Activated CD4-positive, alpha-beta T cell treated with anti-CD3 and anti-CD28 coated beads, Interleukin-2, Interleukin-6, amounts not matched to agents 100 ng/mL and 50 ng/mL, durations not matched to agents 16 hours and 8 hours (primary cell): Measurements from ENCODE around the gene PRR13.
A peak's percentile ranks its signal among the peaks of the same experiment; 100 is the strongest.
"Not testable (repeated sequence)": the region's sequence is repeated elsewhere in the genome, so short reads cannot be mapped to it uniquely, and the experiment has no call there.

Source experiments
- DNase-seq: peaks from one replicate; pipeline ENCODE4 v3.0.0-alpha.2; 2020

The PRR13 gene, protein sequence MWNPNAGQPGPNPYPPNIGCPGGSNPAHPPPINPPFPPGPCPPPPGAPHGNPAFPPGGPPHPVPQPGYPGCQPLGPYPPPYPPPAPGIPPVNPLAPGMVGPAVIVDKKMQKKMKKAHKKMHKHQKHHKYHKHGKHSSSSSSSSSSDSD

DNA sequence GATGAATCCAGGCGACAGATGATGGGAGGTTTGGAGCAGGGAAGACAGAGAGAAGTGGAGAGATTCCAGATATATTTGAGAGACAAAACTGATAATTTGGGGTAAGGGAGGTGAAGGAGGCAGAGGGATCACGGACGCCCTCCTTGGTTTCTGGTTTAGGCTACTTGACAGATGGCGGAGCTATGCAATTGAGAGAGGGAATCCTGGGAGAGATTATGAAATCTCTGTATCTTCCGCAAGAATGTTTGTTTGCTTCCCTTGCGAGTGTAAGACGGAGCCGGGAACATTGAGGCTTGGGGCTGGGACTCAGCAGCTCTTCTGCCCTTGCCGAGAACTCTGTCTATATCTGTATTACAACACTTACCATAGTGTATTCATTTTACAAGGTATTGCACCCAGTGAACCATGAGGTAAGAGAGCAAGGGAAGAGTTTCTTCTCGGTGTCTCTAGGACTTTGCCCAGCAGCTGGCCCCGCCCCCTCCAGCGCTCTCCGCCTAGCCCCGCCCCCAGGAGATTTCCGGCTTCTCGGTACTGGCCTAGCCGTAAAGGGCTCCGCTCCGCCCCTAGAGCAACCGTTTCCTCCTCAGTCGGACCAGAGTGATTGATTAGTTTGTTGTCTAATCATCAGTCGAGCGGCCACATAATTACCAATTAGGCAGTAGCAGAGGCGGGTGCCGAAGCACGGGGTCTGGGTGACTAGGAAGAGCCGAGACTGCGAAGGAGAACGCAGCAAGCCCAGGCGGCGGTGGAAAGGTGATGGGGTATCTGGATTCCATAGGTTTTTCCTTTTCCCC, at the start of gene PRR13:
TSS of gene PRR13 (plus strand) at position 695 of the 794 bp plus-strand sequence. CDS start 981 bp downstream, outside the sequence.
- DNase-seq: peak; percentile 100

DNA sequence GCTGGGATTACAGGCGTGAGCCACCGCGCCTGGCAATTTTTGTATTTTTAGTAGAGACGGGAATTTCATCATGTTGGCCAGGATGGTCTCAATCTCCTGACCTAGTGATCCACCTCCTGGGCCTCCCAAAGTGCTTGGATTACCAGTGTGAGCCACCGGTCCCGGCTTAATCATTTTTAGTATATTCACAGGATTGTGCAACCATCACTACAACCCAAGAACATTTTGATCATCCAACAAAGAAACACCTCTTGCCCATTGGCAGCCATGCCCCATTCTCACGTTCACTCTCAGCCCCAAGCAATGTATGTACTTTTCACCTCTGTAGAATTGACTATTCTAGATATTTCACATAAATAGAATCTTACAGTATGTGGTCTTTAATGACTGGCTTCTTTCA, 41.6 kb upstream of the PRR13 start:
- DNase-seq: no peak

DNA sequence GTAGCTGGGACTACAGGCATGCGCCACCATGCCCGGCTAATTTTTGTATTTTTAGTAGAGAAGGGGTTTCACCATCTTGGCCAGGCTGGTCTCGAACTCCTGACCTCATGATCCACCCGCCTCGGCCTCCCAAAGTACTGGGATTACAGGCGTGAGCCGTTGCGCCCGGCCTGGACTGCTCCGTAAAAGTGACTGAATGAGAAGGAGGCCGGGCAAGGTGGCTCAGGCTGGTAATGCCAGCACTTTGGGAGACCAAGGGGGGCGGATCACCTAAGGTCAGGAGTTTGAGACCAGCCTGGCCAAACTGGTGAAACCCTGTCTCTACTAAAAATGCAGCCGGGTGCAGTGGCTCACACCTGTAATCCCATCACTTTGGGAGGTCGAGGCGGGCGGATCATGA, 39.2 kb upstream of the PRR13 start:
- not testable (repeated sequence) for DNase-seq

DNA sequence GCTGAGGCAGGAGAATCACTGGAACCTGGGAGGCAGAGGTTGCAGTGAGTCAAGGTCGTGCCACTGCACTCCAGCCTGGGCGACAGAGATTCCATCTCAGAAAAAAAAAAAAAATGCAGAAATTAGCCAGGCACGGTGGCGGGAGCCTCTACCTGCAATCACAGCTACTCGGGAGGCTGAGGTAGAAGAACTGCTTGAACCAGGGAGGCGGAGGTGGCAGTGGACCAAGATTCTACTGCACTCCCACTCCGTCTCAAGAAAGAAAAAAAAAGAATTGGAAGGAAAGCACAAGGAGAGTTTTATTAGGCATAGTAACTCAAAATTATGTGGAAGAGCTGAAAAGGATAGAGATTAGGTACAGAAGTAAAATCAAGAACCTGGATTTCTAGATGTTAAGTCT, 38.7 kb upstream of the PRR13 start:
- no peak for DNase-seq

DNA sequence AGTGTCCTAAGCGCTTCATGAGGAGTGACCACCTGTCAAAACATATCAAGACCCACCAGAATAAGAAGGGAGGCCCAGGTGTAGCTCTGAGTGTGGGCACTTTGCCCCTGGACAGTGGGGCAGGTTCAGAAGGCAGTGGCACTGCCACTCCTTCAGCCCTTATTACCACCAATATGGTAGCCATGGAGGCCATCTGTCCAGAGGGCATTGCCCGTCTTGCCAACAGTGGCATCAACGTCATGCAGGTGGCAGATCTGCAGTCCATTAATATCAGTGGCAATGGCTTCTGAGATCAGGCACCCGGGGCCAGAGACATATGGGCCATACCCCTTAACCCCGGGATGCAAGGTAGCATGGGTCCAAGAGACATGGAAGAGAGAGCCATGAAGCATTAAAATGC, 30.6 kb upstream of the PRR13 start:
- no peak for DNase-seq

DNA sequence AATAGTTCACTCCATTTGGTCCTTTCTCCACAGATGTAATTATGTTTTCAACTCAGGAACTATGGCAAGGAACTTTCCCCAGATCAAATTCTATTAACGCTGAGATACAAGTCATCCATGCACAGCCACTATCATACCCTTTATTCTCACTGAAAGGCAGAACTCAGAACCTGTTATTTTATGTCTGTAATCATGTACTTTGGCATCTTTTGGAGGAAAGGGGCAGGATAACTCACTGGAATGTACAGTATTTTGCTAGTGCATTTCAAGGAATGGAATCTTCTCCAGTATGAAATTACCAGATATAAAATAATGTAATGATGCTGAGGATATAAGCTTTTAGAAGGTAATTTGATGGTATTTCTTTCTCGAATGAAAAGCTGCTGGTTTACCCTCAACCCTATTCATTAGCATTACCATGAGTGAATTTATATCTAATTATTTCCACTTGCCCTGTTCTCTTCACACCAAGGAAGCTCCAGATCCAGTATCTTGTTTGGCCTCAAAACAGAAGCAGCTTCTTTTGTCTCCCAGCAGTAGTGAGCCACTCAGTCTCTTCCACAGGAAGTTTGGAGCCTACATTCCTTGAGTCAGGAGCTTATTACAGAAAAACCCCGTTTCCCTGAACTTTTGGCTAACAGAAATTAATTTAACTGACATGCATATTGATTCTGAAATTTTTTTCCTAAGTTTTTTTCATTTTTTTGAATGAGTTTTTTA, 27.9 kb upstream of the PRR13 start:
- DNase-seq: no peak

DNA sequence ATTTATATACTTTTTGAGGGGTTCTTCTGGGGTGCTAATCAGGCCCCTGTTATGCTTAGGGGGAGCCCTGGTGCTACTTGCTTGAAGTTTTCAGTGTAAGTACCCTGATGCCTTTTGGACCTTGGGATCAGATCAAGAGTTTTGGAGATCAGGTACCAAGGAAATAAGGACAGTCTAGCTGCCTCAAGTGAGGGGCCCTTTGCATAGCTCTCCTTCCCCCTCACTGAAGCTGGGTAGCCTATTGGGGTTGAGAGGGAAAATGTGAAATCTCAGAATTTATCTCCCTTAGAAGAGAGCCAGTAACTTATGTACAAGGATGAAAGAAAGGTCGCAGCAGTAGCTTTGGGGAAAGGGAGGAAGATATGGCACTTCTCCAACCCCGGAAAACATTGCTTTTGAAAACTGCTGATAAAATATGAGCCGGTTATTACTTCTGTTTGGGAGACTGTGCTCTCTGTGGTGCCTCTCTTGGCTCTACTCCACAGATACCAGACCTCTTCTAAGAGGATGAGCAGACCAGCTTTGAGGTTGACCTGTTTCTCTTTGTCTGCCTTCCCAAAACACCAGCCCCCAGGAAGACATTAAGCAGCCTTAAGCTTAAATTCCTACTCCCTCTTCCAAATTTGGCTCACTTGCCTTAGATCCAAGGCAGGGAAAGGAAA, 26.6 kb upstream of the PRR13 start:
- DNase-seq: no peak

DNA sequence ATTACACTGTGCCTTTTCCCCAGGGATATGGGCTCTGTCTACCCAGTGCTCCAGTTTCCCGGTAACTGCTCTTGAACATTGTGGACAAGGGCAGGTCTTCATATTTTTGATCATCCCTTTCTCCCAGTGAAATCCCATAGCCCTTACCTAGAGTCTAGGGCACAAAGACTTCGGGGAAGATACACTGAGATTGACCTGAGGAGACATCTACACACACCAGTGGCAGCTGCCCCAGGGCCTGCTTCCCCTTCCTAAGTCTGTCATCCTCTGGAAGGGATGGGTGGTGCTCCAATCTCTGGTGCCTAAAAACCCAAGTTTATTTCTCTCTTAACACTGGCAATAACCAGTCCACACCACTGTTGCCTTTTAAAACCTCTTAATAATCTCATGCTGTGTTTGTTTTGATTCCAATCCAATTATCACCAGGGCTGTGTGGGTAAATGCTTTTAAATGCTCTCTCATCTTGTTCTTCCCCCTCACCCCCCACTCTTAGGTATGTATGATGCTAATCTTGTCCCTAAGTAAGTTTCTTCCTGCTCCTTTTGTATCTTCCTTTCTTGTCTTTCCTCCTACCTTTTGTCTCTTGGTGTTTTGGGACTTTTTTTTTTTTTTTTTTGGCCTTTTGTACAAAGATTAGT, 25.7 kb upstream of the PRR13 start:
- DNase-seq: not testable (repeated sequence)

DNA sequence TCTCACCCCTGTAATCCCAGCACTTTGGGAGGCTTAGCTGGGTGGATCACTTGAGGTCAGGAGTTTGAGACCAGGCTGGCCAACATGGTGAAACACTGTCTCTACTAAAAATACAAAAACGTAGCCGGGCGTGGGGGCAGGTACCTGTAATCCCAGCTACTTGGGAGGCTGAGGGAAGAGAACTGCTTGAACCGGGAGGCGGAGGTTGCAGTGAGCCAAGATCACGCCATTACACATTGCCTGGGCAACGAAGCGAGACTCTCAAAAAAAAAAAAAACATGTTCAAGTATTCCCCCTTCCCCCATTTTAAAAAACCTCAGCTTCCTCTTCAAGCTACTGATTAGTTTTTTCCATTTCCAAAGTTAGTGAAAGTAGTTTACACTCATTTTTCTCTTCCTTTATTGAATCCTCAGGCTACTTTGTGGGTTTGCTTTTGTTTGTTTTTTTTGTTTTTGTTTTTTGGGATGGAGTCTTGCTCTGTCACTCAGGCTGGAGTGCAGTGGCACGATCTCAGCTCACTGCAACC, 24.2 kb upstream of the PRR13 start:
- peak; percentile 30 for DNase-seq

DNA sequence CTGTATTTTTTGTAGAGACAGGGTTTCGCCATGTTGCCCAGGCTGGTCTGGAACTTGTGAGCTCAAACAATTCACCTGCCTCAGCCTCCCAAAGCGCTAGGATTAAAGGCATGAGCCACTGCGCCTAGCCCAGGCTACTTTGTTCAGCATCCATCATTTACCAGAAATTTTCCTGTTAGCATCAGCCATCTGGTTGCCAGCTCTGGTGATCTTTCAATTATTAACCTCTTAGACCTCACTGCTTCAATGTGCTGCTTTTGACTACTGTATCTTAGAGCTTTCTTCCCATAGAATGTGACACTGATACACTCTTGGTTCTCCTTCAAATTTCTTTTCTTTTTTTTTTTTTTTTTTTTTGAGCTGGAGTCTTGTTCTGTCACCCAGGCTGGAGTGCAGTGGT, 23.3 kb upstream of the PRR13 start:
- no peak for DNase-seq

DNA sequence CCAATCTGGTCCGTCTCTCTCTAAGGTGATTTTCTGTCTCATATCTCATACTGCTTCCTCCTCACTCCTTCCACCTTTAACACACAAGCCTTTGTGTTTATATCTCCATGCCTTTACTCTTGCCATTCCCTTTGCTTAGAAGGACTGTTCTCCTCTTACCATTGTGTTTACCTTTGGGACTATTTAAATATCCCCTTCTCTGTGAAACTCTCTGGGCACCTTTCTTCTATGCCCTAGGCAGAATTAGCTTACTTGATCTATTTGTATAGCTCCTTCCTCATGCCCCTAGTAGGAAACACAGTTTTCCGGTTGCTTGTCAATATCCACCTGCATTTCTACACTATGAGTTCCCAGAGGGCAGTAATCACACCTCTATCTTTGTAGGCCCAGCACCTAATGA, 21.8 kb upstream of the PRR13 start:
- no peak for DNase-seq

DNA sequence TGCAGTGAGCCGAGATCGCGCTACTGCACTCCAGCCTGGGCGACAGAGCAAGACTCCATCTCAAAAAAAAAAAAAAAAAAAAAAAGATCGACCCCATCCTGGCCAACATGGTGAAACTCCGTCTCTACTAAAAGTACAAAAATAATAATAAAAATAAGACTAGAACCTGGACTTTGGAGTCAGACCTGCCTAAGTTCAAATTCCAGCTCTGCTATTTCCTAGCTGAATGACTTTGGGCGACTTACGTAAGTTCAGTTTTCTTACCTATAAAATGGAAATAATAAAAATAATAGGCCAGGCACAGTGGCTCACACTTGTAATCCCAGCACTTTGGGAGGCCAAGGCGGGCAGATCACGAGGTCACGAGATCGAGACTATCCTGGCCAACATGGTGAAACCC, 19.3 kb upstream of the PRR13 start:
- not testable (repeated sequence) for DNase-seq

DNA sequence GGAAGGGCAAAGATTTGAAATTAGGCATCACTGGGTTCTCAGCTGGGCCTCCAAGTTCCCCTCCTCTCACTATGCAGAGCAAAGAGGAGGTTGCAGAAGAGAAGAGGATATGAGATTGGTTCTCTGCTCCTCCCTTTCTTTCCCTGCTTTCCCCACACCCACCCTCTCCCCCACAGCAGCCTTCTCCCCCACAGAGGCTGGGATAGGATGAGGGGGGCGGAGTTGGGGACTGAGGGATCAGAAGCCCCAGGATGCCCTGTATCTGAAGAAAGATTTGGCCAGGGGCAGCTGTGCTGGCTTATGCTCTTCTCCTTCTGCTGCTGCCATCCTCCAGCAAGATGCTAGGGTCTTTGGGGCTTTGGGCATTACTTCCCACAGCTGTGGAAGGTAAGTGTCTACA, 17.9 kb upstream of the PRR13 start, which contains the start of gene AMHR2:
TSS of gene AMHR2 (plus strand) at position 259 of the 400 bp plus-strand sequence. CDS start at position 339, 80 bp downstream.
- DNase-seq: no peak

DNA sequence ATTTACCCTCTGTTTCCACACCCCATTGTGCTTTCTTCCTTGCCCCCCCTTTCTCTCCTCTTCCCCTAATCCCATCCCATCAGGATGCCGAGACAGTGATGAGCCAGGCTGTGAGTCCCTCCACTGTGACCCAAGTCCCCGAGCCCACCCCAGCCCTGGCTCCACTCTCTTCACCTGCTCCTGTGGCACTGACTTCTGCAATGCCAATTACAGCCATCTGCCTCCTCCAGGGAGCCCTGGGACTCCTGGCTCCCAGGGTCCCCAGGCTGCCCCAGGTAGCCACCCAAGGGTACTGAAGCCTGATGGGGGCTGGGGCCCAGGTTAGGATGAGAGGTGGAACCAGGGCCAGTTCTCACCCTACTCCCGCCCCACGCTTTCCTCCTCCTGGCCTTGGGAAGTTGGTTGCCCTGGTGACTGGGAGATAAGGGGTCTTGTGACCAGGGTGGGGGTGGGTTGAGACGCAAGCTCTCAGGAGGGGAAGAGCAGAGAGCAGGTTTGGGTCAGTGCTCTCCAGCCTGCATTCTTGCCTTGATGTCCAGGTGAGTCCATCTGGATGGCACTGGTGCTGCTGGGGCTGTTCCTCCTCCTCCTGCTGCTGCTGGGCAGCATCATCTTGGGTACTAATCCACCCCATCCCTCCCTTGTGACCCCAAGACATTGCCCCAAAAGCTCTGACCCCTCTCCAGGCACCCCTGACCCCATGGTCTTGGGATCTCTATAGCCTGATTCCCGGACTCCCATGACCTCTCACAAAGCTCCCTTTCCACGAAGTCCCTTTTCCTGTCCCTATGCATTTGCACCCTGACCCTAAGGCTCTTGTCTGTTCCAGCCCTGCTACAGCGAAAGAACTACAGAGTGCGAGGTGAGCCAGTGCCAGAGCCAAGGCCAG, 16.7 kb upstream of the PRR13 start:
- DNase-seq: no peak

DNA sequence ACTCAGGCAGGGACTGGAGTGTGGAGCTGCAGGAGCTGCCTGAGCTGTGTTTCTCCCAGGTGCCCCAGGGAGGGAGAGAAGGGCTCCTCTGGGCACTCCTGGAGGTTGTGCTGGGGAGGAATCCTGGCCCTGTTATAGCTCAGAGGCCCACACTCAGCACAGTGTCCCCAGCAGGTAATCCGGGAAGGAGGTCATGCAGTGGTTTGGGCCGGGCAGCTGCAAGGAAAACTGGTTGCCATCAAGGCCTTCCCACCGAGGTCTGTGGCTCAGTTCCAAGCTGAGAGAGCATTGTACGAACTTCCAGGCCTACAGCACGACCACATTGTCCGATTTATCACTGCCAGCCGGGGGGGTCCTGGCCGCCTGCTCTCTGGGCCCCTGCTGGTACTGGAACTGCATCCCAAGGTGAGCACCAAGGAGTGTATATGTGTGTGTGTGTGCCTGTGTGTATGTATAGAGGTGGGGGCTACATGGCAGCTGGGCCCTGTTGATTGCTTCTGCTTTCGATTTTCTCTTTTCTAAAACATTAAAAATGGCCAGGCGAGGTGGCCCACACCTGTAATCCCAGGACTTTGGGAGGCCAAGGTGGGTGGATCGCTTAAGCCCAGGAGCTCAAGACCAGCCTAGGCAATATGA, 15.9 kb upstream of the PRR13 start:
- no peak for DNase-seq

DNA sequence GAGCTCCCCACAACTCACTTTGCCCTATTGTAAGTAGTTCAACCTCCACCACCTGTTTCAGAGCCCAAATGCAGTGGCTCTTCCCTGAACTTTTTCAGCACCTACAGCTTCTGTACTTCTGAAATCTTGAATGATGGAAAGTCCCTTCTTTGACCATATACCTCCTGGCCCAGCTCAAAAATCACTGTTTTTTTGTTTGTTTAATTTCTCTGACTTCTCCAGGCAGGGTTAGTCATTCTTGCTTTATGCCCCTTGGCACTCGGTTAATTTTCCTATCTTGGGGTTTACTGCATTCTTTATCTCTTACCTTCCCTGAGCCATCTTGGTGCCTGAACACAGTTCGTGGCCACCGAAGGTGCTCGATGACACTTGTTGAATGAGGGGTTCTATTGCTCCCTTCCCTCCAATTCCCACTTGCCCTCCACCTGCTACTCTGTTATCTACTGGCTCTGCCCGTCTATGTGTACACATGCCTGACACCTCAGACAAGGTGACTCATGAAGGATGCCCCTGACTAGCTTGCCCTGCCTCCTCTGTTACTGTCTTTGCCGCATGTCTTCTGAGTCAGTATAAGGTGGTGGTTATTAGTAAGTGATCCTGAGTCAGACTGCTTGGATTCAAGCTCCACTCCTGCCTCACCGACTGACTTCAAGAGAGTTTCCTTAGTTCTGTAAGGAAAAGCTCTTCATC, 13.5 kb upstream of the PRR13 start:
- DNase-seq: peak; percentile 63

DNA sequence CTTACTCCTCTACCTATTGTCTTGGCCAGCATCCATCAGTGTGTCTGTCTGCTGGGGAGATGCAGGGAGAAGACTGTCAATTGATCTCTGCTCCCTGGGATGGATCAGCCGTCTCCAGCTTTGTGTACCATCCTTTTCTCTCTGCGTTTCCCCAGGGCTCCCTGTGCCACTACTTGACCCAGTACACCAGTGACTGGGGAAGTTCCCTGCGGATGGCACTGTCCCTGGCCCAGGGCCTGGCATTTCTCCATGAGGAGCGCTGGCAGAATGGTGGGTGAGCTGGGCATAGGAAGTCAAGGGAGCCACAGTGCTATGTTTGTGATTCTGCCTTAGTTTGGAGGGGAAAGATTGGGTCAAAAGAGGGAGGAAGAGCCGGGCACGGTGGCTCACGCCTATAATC, 12.8 kb upstream of the PRR13 start:
- no peak for DNase-seq

DNA sequence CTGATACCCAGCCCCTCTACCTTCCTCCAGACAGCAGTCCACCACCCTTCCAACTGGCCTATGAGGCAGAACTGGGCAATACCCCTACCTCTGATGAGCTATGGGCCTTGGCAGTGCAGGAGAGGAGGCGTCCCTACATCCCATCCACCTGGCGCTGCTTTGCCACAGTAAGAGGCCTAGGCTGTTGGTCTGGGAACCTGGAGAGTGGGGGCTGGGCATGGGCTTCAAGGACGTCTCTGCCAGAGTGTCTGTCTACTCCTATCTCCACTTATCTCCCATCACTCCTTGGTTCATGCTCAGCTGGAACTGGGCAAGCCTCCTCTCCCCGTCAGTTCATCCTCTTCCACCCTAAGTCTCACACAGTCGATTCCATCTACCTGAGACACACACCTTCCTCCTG, 11.4 kb upstream of the PRR13 start:
- DNase-seq: no peak

DNA sequence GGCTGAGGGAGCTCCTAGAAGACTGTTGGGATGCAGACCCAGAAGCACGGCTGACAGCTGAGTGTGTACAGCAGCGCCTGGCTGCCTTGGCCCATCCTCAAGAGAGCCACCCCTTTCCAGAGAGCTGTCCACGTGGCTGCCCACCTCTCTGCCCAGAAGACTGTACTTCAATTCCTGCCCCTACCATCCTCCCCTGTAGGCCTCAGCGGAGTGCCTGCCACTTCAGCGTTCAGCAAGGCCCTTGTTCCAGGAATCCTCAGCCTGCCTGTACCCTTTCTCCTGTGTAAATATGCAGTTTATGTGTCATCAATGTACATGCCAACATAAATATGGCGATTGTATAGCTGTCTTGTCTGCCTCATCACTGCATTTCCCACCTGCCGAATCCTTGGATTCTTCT, 10.3 kb upstream of the PRR13 start:
- DNase-seq: no peak

DNA sequence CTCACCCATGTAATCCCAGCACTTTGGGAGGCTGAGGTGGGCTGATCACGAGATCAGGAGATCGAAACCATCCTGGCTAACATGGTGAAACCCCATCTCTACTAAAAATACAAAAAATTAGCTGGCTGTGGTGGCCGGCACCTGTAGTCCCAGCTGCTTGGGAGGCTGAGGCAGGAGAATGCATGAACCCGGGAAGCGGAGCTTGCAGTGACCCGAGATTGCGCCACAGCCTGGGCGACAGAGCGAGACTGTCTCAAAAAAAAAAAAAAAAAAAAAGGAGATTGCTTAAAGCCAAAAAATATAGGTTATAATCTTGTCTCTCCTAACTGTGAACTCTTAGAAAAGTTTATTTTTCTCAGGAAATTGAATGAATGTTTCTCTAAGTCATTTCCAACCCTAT, 6.2 kb upstream of the PRR13 start:
- not testable (repeated sequence) for DNase-seq
